Activated CD4-positive, alpha-beta T cell treated with anti-CD3 and anti-CD28 coated beads for 36 hours (primary cell): ENCODE measurements around the gene AKT1S1. TPM values are rescaled to one million over a fixed set of nuclear protein-coding genes. Genes with fewer than 3 reads are reported as not detected.
A peak's percentile ranks its signal among the peaks of the same experiment; 100 is the strongest.

Experiments
- ATAC-seq: fragments of 200-7000 bp; cut with Tn5 transposase; one replicate; pipeline ENCODE4 v1.10.0; 2021; ENCODE audit warnings: mild to moderate bottlenecking, moderate library complexity
- CTCF ChIA-PET: fragments of 350-600 bp; sonication (Branson Sonifier 250); formaldehyde crosslinking; loops from one replicate; lab custom pipeline; 2021; ENCODE audit warnings: antibody characterized with exemption; lab: Charles Lee
- POLR2A ChIA-PET: fragments of 350-600 bp; sonication (Branson Sonifier 250); formaldehyde crosslinking; loops from one replicate; lab custom pipeline; 2021; ENCODE audit warnings: antibody characterized with exemption, inconsistent platforms; lab: Charles Lee
- DNase-seq: peaks from one replicate; pipeline ENCODE4 v3.0.0-alpha.2; 2020
- H3K27ac Mint-ChIP-seq: one replicate; pipeline ENCODE4 v1.8.0; 2021; ENCODE audit warnings: mixed read lengths
- H3K27me3 Mint-ChIP-seq: one replicate; pipeline ENCODE4 v1.8.0; 2021; ENCODE audit warnings: mixed read lengths
- H3K36me3 Mint-ChIP-seq: one replicate; pipeline ENCODE4 v1.8.0; 2021; ENCODE audit warnings: low read depth, mixed read lengths
- H3K4me1 Mint-ChIP-seq: one replicate; pipeline ENCODE4 v1.8.0; 2021; ENCODE audit warnings: mixed read lengths
- H3K4me3 Mint-ChIP-seq: one replicate; pipeline ENCODE4 v1.8.0; 2021; ENCODE audit warnings: mild to moderate bottlenecking, moderate library complexity, mixed read lengths
- H3K9me3 Mint-ChIP-seq: one replicate; pipeline ENCODE4 v1.8.0; 2021; ENCODE audit warnings: low read depth, mixed read lengths
- intact Hi-C, 2 experiments: fragments of 100-400 bp; cut with DNase I in 1 of 2; cut with micrococcal nuclease in 1 of 2; formaldehyde crosslinking; loops; one replicate each; pipeline versions ENCODE4 v1.14.2 to v1.15.1; 2022 to 2024; cut with DNase I, micrococcal nuclease
- total RNA-seq, 2 experiments: library from RNA; stranded (reverse); gene quantifications; one replicate each; pipeline ENCODE4 v1.2.3, GENCODE V29; 2021

AKT1S1 gene
- total RNA-seq, 2 experiments from 2014 or later, result 16.1 to 20.3 TPM

- no peak overlapping the region for H3K27ac Mint-ChIP-seq
Measured at GRCh38 chr19:49916839-49917733, 39.9 kb upstream of the AKT1S1 start.

GRCh38 chr19:49915271-49915670 lies 38.1 kb upstream of the AKT1S1 start:
- CTCF ChIA-PET, result interaction anchor here (1.2 kb wide), 1 partner anchor 9 kb away, joined by 4 read pairs; no protein-coding TSS in a partner anchor
- no peak for DNase-seq
- intact Hi-C loops, result no loop called here
- no peaks in the 10 kb centered on the region for H3K9me3 Mint-ChIP-seq
- POLR2A ChIA-PET, result no interaction called here
- peak overlapping the region; percentile 23 for H3K27ac Mint-ChIP-seq
- no peak overlapping the region for H3K4me3 Mint-ChIP-seq
- no peaks in the 10 kb centered on the region for H3K27me3 Mint-ChIP-seq
- peaks cover 55% of the 10 kb centered on the region for H3K4me1 Mint-ChIP-seq
- no peak for ATAC-seq
- peaks cover 69% of the 10 kb centered on the region for H3K36me3 Mint-ChIP-seq

More at GRCh38 chr19:49916839-49917733, 39.9 kb upstream of the AKT1S1 start:
- peaks cover 56% of the 10 kb centered on the region for H3K4me1 Mint-ChIP-seq
- intact Hi-C loops, result no loop called here
- no peaks in the 10 kb centered on the region for H3K27me3 Mint-ChIP-seq
- ChIA-PET POLR2A (interaction anchor here (0.6 kb wide), 1 partner anchor 133 kb away, joined by 4 read pairs; no protein-coding TSS in a partner anchor), CTCF (interaction anchor here (0.6 to 0.7 kb wide), 2 partner anchors 12 to 387 kb away, joined by 3 read pairs; no protein-coding TSS in a partner anchor)
- peaks cover 67% of the 10 kb centered on the region for H3K36me3 Mint-ChIP-seq
- ATAC-seq (no peak), DNase-seq (no peak)
- no peak overlapping the region for H3K4me3 Mint-ChIP-seq
- H3K9me3 Mint-ChIP-seq, result no peaks in the 10 kb centered on the region

- intact Hi-C loops, result no loop called here
Measured at GRCh38 chr19:49913720-49914119, 36.6 kb upstream of the AKT1S1 start.

GRCh38 chr19:49912965-49913685 lies 36.0 kb upstream of the AKT1S1 start:
- intact Hi-C loops, result no loop called here
- peaks cover 55% of the 10 kb centered on the region for H3K4me1 Mint-ChIP-seq
- POLR2A ChIA-PET, result interaction anchor here (0.6 to 0.7 kb wide), 3 partner anchors 44 to 145 kb away, joined by 3 to 5 read pairs (median 4); no protein-coding TSS in a partner anchor
- ATAC-seq (no peak), DNase-seq (peak; percentile 26)
- H3K27me3 Mint-ChIP-seq, result no peaks in the 10 kb centered on the region
- CTCF ChIA-PET, result interaction anchor here (1.5 kb wide), 1 partner anchor 23 kb away, joined by 3 read pairs; no protein-coding TSS in a partner anchor
- no peak overlapping the region for H3K4me3 Mint-ChIP-seq
- H3K9me3 Mint-ChIP-seq, result no peaks in the 10 kb centered on the region
- H3K27ac Mint-ChIP-seq, result peak overlapping the region; percentile 92
- peaks cover 80% of the 10 kb centered on the region for H3K36me3 Mint-ChIP-seq

More at GRCh38 chr19:49913720-49914119, 36.6 kb upstream of the AKT1S1 start:
- POLR2A ChIA-PET, result no interaction called here
- Mint-ChIP-seq H3K4me1 (peaks cover 51% of the 10 kb centered on the region), H3K27me3 (no peaks in the 10 kb centered on the region), H3K36me3 (peaks cover 79% of the 10 kb centered on the region), H3K4me3 (no peak overlapping the region), H3K27ac (peak overlapping the region; percentile 92), H3K9me3 (no peaks in the 10 kb centered on the region)
- DNase-seq (no peak), ATAC-seq (no peak)
- CTCF ChIA-PET, result interaction anchor here (0.6 to 1.5 kb wide), 3 partner anchors 9 to 120 kb away, joined by 3 read pairs; no protein-coding TSS in a partner anchor

- Mint-ChIP-seq H3K27ac (peak overlapping the region; percentile 92), H3K9me3 (no peaks in the 10 kb centered on the region), H3K4me3 (peak overlapping the region; percentile 34), H3K4me1 (peaks cover 56% of the 10 kb centered on the region), H3K36me3 (peaks cover 77% of the 10 kb centered on the region), H3K27me3 (no peaks in the 10 kb centered on the region)
- ATAC-seq (peak; percentile 88), DNase-seq (peak; percentile 58)
- intact Hi-C loops, result loop anchor here in 1 of 2 experiments (1.0 kb wide), 2 partner anchors 14 to 21 kb away; no protein-coding TSS in a partner anchor
- CTCF ChIA-PET, result interaction anchor here (0.7 to 1.3 kb wide), 9 partner anchors 9 to 212 kb away, joined by 3 to 6 read pairs (median 3); partner anchors contain the start of gene ATF5
- POLR2A ChIA-PET, result interaction anchor here (0.5 to 2.4 kb wide), 6 partner anchors 14 to 1762 kb away, joined by 3 to 20 read pairs (median 6); partner anchors contain the start of genes ATF5, IL4I1, NUP62 and RUVBL2
Measured at GRCh38 chr19:49911381-49912145, 34.4 kb upstream of the AKT1S1 start.

GRCh38 chr19:49910179-49910578 lies 33.0 kb upstream of the AKT1S1 start:
- ChIA-PET CTCF (interaction anchor here (0.5 kb wide), 2 partner anchors 21 to 25 kb away, joined by 3 to 4 read pairs; no protein-coding TSS in a partner anchor), POLR2A (interaction anchor here (2.4 kb wide), 1 partner anchor 13 kb away, joined by 20 read pairs; the partner anchor contains the start of gene IL4I1)
- Mint-ChIP-seq H3K36me3 (peaks cover 73% of the 10 kb centered on the region), H3K4me1 (peaks cover 50% of the 10 kb centered on the region), H3K27ac (no peak overlapping the region), H3K27me3 (no peaks in the 10 kb centered on the region), H3K9me3 (no peaks in the 10 kb centered on the region), H3K4me3 (no peak overlapping the region)
- intact Hi-C loops, result no loop called here
- DNase-seq (no peak), ATAC-seq (no peak)

GRCh38 chr19:49908480-49909420 lies 31.6 kb upstream of the AKT1S1 start:
- H3K4me3 Mint-ChIP-seq, result no peak overlapping the region
- H3K36me3 Mint-ChIP-seq, result peaks cover 60% of the 10 kb centered on the region
- no peaks in the 10 kb centered on the region for H3K9me3 Mint-ChIP-seq
- intact Hi-C loops, result no loop called here
- H3K27ac Mint-ChIP-seq, result no peak overlapping the region
- H3K27me3 Mint-ChIP-seq, result no peaks in the 10 kb centered on the region
- ATAC-seq (no peak), DNase-seq (no peak)
- ChIA-PET CTCF (no interaction called here), POLR2A (no interaction called here)
- peaks cover 48% of the 10 kb centered on the region for H3K4me1 Mint-ChIP-seq

GRCh38 chr19:49907745-49908446 lies 30.7 kb upstream of the AKT1S1 start:
- CTCF ChIA-PET, result interaction anchor here (0.6 kb wide), 1 partner anchor 31 kb away, joined by 3 read pairs; no protein-coding TSS in a partner anchor
- no peak overlapping the region for H3K27ac Mint-ChIP-seq
- POLR2A ChIA-PET, result no interaction called here
- DNase-seq (no peak), ATAC-seq (no peak)
- intact Hi-C loops, result no loop called here
- H3K4me1 Mint-ChIP-seq, result peaks cover 45% of the 10 kb centered on the region
- H3K9me3 Mint-ChIP-seq, result no peaks in the 10 kb centered on the region
- H3K36me3 Mint-ChIP-seq, result peaks cover 52% of the 10 kb centered on the region
- H3K27me3 Mint-ChIP-seq, result no peaks in the 10 kb centered on the region
- H3K4me3 Mint-ChIP-seq, result no peak overlapping the region

GRCh38 chr19:49906879-49907564 lies 29.9 kb upstream of the AKT1S1 start:
- Mint-ChIP-seq H3K36me3 (peaks cover 45% of the 10 kb centered on the region), H3K4me1 (peaks cover 36% of the 10 kb centered on the region), H3K27ac (no peak overlapping the region), H3K4me3 (no peak overlapping the region), H3K27me3 (no peaks in the 10 kb centered on the region), H3K9me3 (no peaks in the 10 kb centered on the region)
- ChIA-PET POLR2A (interaction anchor here (0.7 kb wide), 1 partner anchor 23 kb away, joined by 8 read pairs; no protein-coding TSS in a partner anchor), CTCF (interaction anchor here (1.0 to 1.1 kb wide), 2 partner anchors 8 to 9 kb away, joined by 3 to 4 read pairs; no protein-coding TSS in a partner anchor)
- ATAC-seq (no peak), DNase-seq (no peak)
- intact Hi-C loops, result no loop called here
